GM19328 (cell line): ENCODE data around the gene YKT6.
"Not testable (repeated sequence)": the region's sequence is repeated elsewhere in the genome, so short reads cannot be mapped to it uniquely, and the experiment has no call there.

Experiments used
- ATAC-seq: cut with Tn5 transposase; IDR thresholded peaks from one replicate; pipeline ENCODE4 v1.9.1; 2021; ENCODE audit warnings: mild to moderate bottlenecking, moderate library complexity; ENCODE audit not compliant: unreplicated experiment

Gene YKT6

GRCh38 chr7:44193011-44193802 is 7.6 kb upstream of the YKT6 start:
- ATAC-seq, result no peak

- no peak for ATAC-seq
Measured at GRCh38 chr7:44194069-44194468, 6.7 kb upstream of the YKT6 start.

DNA sequence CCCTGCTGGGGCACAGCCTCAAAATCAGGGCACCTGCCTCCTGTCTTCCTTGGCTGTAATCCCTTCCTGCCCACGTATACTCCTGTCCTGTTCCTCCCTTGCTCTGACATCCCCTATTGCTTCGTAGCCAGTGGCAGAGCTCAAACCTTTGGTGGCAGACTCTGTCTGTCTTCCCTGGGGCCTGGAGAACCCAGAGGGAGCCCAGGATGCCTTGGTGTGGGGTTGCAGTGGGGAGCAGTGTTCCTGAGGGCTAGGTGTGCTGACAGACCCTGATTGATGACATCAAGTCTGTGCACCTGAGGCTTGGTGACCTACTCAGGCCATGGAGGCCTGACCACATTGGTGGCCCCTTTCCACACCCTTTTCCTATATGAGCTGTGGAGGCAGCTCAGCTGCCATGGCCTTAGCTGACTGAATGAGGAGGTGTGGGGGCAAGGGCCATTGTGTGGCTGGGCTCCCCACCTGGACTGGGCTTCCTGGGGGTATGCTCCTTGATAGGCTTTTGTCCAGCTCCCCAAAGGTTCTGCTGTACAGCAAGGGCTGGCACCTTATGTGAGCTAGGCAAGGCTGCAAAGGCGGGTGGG is 6.1 kb upstream of the YKT6 start:
- no peak for ATAC-seq

DNA sequence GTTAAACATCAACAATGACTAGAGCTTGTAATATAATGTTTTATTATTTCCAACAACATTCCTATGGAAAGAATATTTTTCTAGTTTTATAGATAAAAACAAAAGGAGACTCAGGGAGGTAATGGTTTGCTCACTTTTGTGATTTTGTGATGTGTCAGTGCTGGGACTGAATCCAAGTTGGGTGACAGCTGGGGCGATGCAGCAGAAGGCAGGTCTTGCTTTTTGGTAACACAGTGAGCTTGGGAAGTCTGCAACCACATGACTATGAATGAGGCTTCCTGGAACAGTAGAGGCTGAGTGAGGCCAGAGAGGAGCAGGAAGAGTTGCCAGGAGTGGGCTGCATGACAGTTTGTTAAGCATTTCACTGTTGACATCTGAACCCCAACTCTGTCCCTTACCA is 4.9 kb upstream of the YKT6 start:
- no peak for ATAC-seq

DNA sequence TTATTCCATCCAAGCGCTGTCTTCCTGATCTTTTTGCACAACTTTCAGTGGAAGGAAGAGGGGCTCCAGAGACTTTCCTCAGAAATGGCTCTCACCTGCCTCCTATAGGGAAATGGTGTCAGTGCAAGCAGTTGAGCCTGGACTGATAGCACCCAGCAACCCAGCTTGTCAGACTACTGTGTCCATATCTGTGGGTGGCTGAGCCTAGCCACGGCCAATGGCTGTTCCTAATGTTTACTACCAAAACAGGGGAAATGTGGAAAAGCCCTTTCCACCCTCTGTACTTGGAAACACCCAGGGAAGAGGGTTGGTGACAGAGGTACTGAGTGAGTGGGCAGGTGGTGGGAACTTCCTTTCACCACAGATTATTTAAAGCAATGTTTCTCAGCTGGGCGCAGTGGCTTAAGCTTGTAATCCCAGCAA is 4.3 kb upstream of the YKT6 start:
- ATAC-seq, result no peak

DNA sequence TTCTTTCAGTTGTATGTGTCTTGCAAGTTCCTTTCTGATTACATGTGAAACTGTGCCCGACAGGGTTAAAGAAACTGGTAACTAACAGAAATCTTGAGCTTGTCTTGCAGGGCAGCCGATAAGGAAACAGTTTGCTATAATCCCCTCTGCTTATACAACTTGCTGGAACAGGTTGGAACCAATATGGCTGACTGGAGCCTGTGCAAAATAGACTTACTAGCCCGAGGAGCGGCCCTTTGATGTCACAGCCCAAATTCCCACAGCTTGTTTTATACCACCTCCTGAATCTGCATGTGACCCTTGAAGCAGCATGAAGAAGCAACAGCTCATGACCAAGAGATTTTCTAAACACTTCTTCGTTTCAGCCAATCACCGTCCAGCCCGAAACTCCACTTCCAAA is 3.3 kb upstream of the YKT6 start:
- ATAC-seq, result no peak

DNA sequence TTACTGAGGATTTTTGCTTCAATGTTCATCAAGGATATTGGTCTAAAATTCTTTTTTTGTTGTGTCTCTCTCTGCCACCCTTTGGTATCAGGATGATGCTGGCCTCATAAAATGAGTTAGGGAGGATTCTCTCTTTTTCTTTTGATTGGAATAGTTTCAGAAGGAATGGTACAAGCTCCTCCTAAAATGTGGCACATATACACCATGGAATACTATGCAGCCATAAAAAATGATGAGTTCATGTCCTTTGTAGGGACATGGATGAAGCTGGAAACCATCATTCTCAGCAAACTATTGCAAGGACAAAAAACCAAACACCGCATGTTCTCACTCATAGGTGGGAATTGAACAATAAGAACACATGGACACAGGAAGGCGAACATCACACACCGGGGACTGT is 615 bp upstream of the YKT6 start:
- ATAC-seq, result not testable (repeated sequence)

- no peak for ATAC-seq
Measured at GRCh38 chr7:44201813-44202212, 1.0 kb downstream of the YKT6 start.

GRCh38 chr7:44206008-44206407 is 5.2 kb downstream of the YKT6 start:
- no peak for ATAC-seq

- no peak for ATAC-seq
Measured at GRCh38 chr7:44208085-44208484, 7.3 kb downstream of the YKT6 start.

GRCh38 chr7:44210107-44210506 is 9.3 kb downstream of the YKT6 start:
- no peak for ATAC-seq

DNA sequence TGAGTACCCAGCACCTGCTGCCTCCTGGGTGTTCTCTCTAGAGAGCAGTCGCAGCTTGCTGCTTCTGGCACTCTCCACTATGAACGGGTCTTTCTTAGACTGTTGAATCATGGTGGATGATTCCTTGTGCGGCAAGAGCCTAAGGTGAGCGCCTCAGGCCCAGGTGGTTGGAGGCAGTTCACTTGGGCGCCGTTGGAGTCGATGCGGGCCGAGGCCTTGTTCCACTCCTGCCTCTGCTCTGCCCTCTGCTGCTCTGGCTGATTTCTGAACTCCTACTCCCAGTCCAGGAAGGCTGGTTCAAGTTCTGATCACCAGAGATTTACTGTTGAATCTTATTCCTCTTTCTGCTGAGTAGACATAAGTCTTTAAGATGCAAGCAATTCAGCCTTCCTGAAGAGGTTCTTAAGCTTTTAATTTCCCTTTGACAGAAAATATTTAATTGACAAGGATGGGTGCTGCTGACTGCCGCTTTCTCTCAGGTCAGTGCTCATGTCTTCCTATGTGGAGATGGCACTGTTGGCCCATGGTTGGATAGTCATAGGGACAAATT is 10.4 kb downstream of the YKT6 start:
- ATAC-seq, result no peak

DNA sequence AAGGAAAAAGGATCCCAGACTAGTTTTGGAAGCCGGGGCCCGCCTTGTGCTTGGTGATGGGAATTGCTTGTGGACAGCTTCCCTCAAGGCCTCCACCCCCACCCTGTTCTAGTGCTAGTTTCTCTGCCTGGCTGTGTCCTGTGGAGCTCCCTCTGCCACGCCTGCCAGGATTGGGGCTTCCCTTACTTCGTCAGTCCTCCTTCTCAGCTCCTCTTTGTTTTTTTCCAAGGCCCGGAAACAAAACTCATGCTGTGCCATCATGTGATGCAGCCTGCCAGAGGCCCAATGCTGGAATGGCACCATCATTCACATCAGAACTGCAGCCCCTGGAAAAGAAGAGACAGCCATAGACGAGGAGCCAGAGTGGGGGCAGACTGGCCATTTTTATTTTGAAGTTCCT is 11.2 kb downstream of the YKT6 start:
- ATAC-seq, result no peak

GRCh38 chr7:44212581-44213184 is 11.9 kb downstream of the YKT6 start:
- no peak for ATAC-seq

DNA sequence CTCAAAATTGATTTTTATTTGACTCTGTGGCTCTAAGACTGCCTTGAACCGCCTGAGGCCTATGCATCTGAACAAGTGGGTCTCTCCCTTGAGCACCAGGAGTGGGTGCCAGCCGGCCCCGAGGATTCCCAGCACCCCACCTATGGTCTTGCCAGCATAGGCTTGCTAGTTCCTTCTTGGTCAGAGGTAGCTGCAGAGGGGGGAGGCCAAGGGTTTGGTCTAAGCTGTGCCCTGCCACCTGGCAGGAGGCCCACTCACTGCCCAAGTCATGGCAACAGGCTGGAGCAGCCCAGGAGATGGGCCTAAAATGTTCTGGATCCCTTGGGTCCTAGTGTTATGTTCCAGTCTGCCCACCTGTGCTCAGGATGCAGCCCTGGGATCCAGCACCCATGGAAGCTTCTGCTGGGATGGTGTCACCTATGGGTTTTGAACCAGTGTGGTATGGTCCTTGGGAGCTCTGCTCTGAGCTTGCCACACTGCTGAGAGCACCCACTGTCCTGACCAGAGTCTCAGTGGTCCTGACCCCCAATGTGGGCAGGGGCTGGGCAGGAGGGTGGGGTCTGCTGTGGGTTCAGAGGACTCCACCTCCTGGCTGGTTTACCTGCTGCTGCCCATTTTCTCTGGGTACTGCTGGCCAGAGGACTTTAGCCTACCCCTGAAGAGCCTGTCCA is 12.6 kb downstream of the YKT6 start:
- no peak for ATAC-seq

DNA sequence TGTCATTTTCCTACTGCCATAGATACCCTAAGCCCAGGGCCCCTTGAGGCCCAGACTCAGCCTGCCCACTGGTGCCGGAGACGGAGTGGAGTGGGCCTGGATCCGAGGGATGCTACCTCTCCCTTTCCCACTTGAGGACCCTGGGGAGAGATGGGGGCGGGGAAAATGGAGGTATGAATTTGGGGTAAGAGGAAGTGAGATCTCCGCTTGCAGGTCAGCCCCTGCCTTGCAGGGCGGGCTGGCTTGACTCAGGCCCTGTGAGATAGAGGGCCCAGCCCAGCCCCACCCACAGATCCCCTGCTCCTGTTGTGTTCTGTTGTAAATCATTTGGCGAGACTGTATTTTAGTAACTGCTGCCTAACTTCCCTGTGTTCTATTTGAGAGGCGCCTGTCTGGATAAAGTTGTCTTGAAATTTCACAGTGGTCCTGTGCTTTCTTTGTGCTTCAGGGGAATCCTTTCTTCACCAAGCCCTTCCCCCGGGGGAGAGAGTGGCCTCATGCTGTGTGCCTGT is 13.2 kb downstream of the YKT6 start:
- no peak for ATAC-seq

GRCh38 chr7:44215531-44215930 is 14.8 kb downstream of the YKT6 start:
- no peak for ATAC-seq

DNA sequence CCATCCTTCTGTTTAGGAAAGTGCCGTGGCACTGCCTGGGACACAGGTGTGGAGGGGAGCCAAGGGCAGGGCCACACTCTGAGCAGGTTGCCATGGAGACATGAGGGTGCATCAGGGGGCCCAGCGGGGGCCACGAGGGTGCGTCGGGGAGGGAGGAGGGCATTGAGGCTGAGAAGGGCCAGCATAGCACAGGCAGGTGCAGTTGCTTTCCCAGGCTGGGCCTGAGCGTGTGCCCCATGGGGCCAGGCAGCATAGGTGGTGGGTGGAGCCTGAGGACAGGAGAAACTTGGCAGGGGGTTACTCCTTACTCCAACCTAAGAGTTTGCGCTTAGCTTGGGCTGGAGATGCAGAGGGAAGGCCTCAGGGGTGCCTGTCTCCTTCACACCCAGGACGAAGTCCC is 15.2 kb downstream of the YKT6 start:
- no peak for ATAC-seq

DNA sequence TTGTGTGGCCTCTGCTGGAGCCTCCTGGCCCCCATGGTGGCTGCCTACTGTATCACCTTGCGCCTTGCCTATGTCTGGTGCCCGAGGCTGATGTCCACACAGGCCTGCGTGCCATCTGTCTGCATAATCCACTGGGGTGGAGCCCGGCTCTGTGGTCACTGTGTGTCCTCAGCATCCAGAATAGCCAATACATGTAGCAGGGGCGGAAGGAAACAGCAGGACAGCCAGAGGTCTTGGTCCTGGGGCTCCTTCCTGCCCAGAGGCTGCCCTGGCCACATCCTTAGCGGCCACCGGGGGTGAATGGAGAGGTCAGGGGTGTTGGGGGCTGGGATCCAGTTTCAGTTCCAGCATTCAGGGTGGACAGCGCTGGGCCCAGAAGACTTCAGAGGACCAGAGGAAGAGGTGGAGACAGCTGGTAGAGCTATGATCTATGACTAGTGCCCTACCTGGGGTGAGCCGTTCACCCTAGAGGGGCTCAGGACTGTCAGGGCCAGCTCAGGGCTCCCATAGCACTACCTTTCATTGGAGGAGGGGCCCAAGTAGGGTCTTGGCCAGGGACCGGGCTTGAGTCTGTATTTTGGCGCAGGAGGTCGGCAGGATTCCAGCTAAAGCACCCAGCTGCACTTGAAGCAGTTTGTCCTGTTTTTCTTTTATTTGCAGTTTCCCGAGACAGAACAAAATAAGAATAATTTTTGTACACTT is 15.9 kb downstream of the YKT6 start:
- no peak for ATAC-seq

- no peak for ATAC-seq
Measured at GRCh38 chr7:44217223-44217714, 16.5 kb downstream of the YKT6 start.
